CD4-positive, alpha-beta T cell treated with Interleukin-17A for 1 hour (primary cell): ENCODE results near the gene UBE2O.

ENCODE experiments used
- DNase-seq: peaks from one replicate; pipeline ENCODE4 v3.0.0-alpha.2; 2020

UBE2O gene

GRCh38 chr17:76410328-76410965 is 42.5 kb downstream of the UBE2O start:
- DNase-seq: no peak

DNA sequence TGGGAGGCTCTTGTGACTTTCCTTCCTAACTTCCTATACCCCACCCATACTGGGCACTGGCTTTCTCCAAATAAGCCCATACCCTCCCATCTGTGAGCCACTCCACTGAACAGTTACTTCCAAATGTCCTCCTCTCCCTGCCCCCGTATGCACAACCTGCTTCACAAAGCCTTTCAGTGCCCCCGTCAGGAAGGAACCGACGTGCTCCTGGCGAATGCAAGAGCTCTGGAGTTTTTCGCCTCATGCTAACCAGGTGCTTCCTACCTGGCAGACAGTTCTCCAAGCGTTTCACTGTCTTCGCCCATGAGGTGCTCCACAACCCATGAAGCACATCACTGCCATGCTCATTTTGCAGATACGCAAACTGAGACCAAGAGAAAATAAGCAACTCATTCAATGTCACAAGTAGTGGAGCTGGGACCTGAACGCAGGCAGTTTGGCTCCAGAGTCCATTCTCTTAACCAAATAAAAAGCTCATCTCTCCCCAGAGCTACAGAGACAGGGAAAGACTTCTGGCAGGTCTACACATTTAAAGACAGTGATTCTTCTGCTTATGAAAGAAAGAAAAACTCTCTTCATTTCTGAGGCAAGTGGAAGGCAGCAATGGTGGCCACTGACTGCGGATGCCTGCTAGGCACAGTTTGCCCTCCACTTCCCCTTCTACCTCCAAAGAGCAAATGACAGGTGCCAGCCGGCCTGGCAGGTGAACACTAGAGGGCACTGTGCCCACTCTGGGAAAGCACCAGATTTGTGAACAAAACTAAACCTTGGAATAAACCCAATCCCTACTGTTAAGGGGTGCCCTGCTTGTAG is 44.7 kb downstream of the UBE2O start:
- DNase-seq: peak; percentile 74

DNA sequence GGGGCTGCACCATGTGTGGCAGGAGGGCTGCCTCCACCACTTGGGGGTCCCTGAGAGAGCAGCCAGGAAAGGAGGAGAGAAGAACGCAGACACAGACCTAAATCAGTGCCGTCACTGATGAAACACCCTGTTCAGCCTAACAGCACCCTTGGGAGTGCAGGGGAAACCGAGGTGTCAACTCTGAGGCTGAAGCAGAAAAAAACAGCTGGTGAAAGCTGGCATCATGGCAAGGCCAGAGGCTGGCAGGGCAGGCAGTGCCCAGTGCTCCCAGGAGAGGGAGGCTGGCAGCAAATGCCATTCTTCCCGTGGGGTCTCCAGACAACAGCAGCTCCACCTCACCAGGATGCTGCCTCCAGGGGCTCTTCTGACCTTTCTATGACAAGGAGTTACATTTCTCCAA is 45.4 kb downstream of the UBE2O start:
- no peak for DNase-seq

- no peak for DNase-seq
Observed at GRCh38 chr17:76405967-76406647, 46.8 kb downstream of the UBE2O start.

- DNase-seq: no peak
Observed at GRCh38 chr17:76405607-76405966, 47.4 kb downstream of the UBE2O start.

- no peak for DNase-seq
Observed at GRCh38 chr17:76404976-76405563, 47.9 kb downstream of the UBE2O start.

DNA sequence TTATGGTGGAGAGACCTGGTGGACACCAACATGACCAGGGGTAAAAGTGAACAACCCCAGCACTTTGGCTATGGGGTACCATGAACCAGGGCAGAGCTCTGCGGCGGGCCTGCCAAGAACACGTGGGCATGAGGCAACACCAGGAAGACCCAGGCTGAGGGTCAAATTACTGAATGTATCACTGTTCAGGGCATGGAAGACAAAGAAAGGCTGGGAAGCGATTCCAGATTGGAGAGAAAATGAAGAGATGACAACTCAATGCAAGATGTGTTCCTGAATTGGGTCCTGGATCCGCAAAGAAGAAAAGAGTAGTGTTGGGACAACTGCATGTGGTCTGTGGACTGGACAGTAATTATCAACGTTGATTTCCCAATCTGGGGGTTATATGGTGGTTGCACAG is 48.7 kb downstream of the UBE2O start:
- no peak for DNase-seq

DNA sequence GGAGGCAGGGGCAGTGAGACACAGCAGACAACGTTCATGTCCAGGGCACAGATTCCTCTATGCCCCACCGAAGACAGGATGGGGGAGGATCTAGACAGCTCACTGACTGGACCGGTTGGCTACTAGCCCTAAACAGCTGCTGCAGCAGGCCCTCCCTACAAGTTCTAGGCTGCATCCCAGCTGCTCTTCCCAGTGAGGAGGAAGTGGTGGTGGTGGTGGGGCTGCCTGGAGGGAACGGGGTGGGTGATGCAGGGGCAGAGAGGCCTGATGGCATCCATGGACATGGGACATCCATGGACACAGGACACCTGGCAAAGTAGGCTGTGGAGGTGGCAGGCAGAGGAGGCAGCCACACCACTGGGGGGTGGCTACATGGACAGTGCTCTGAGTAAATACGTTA is 50.2 kb downstream of the UBE2O start:
- no peak for DNase-seq

GRCh38 chr17:76399175-76400172 is 53.5 kb downstream of the UBE2O start:
- no peak for DNase-seq

DNA sequence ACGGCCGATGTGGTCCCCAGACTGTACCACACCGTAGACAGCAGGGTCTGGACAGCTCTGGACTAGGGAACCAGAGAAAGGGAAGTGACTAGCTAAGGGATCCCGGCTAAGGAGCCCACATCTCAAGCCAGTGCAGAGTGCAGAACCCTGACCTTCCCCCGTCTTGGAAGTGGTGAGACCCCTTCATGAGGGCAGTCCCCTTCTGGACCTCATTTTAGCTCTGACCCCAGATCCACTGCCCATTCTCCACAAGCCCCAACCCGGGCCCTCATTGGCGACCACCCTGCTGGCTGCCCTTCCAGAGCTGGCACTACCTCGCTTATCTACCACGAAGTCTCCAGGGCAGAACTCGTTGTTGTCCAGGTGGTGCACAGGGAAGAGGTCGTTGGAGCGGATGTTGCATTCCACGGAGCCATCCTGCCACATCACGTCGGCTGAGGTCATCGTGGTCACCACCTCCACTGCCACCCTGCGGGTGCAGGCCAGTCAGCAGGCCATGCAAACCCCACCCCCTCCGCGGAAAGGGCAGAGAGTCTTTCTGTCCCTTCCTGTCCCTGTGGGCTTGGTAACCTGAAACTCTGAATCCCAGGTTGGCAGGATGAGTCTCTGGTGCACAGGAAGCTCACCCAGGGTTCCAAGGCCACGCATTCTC is 54.3 kb downstream of the UBE2O start:
- no peak for DNase-seq

- DNase-seq: peak; percentile 85
Observed at GRCh38 chr17:76397687-76398522, 55.0 kb downstream of the UBE2O start.

DNA sequence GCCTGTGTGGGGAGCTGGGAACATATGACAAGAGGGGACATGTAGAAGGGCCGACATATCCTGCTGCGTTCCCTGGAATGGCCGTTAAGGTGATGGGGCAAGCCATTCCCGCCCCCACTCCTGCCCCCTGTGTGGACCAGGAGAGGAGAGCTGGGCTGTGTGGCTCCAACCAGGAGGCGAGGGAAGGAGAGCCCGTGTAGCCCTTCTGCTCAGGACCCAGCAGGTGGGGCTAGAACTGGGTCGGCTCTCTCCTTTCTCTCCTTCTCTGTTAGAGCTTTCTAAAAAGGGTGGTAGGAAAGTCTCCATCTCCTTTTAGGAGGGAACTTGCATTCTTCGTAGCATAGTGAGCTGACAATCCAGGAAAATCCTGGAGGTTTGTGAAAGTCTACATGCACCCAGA is 55.8 kb downstream of the UBE2O start:
- DNase-seq: no peak

DNA sequence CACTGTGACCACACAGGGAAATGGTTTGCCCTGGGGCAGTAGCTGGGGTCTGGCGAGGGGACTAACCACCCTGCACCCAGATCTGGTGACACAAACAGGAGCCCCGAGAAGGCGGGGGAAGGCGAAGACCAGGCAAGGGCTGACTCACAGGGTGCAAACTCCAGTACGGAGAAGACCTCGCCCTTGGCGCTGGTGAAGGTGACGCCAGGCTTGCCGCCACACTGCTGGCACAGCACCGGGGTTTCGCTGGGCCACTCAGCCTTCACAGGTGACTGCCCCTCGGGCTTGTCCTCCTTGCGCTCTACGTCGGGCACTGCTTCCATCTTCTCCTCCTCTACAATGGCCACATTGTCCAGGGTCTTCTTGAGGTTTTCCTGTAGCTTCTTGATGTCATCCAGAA is 57.0 kb downstream of the UBE2O start:
- no peak for DNase-seq

DNA sequence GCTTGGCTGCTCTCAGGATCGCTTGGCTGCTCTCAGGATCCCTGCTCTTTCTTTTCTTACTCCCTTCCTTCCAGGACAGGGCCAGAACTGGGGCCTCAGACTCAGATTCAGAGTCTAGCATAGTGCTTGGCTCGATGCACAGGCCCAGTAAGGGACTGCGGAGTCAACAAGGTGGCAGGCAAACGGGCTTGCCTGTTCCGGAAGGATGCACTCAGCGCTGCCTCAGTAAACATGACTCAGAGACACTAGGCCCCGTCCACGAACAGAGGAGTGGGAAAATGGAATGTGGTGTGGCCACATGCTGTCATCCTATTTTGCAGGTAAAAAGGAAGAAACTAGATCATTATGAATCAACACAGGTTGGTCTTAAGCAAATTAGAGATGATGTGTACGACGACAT is 58.8 kb downstream of the UBE2O start:
- DNase-seq: no peak

DNA sequence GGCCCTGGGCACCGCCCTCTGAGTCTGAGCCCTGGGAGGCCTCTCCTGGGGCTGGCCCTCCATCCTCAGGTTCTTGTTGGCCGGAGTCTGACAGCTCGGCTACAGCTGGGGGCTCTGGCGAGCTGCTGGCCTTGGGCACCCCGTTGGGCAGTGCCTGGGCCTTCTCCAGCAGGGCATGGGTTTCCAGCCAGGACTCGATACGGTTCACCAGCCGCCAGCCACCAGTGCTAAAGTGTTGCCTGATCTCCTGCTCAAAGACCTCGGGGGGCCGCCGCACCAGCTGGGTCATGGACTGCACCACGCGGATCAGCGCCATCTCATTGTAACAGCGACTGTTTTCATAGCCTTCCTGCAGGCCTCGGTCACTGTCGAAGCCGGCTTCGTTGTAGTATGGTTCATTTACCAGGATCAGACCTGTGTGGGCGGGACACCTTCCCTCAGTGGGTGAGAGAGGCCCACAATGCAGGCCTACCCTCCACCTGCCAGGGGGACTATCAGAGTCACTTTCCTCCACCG is 61.7 kb downstream of the UBE2O start:
- DNase-seq: no peak

- no peak for DNase-seq
Observed at GRCh38 chr17:76390003-76390421, 62.9 kb downstream of the UBE2O start.

DNA sequence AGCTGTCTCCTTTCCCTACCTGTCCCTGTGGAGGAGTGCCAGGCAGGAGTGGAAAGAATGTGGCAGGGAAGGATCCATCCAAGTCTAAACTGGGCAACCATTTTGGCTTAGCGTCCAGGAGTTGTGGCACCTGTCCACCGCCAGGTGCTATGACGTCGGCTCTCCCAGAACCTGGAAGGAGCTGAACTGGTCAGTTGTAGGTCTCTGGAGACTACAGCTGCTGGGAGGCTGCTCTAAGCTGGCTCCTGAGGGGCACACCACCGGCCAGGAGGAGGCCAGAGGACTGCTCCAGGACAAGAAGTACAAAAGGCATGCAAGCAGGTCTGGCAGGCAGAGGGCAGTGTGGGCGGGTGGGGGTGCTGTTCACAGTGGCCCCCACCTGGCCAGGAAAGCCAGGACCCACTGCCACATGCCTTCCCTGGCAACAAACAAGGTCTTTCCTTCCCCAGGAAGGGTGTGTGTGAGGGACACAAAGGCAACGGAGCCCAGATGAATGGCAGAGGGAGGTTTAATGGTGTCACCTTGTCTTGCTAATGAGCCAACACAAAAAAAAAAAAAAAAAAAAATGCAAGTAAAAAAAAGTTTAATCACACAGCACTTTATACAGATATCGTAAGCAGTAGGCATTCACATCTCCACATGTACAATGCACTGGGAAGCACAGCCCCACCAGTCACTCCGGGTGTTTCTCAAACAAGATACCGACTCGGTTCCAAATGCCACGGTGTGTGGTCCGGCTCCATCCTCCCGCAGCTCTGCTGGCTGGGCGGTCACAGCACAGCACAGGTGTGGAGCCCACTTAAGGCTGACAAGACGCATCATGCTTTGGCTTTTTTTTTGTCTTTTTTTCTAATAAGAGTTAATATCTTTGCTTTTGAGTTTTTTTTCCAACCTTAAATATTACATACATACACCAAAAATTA is 63.7 kb downstream of the UBE2O start:
- no peak for DNase-seq

GRCh38 chr17:76386966-76387765 is 65.8 kb downstream of the UBE2O start:
- DNase-seq: no peak
